HS-27A (cell line): Measurements from ENCODE around the gene CEL.
"Not testable (repeated sequence)": the region's sequence is repeated elsewhere in the genome, so short reads cannot be mapped to it uniquely, and the experiment has no call there.

Experiments
- DNase-seq: peaks from one replicate; pipeline ENCODE4 v3.0.0-alpha.2; 2012; ENCODE audit warnings: low read depth, missing footprints

The CEL gene

GRCh38 chr9:133064241-133065069 is 2.7 kb downstream of the CEL start:
- DNase-seq: no peak

DNA sequence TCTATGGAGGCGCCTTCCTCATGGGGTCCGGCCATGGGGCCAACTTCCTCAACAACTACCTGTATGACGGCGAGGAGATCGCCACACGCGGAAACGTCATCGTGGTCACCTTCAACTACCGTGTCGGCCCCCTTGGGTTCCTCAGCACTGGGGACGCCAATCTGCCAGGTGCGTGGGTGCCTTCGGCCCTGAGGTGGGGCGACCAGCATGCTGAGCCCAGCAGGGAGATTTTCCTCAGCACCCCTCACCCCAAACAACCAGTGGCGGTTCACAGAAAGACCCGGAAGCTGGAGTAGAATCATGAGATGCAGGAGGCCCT is 3.2 kb downstream of the CEL start:
- DNase-seq: no peak

- no peak for DNase-seq
Measured at GRCh38 chr9:133066181-133066983, 4.6 kb downstream of the CEL start.

- no peak for DNase-seq
Measured at GRCh38 chr9:133067006-133067405, 5.2 kb downstream of the CEL start.

DNA sequence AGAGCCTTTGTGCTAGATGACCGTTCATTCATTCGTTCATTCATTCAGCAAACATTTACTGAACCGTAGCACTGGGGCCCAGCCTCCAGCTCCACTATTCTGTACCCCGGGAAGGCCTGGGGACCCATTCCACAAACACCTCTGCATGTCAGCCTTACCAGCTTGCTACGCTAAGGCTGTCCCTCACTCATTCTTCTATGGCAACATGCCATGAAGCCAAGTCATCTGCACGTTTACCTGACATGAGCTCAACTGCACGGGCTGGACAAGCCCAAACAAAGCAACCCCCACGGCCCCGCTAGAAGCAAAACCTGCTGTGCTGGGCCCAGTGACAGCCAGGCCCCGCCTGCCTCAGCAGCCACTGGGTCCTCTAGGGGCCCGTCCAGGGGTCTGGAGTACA is 6.0 kb downstream of the CEL start:
- DNase-seq: no peak

GRCh38 chr9:133068431-133068830 is 6.7 kb downstream of the CEL start:
- not testable (repeated sequence) for DNase-seq

DNA sequence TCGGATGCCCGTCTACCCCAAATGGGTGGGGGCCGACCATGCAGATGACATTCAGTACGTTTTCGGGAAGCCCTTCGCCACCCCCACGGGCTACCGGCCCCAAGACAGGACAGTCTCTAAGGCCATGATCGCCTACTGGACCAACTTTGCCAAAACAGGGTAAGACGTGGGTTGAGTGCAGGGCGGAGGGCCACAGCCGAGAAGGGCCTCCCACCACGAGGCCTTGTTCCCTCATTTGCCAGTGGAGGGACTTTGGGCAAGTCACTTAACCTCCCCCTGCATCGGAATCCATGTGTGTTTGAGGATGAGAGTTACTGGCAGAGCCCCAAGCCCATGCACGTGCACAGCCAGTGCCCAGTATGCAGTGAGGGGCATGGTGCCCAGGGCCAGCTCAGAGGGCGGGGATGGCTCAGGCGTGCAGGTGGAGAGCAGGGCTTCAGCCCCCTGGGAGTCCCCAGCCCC is 8.8 kb downstream of the CEL start:
- DNase-seq: not testable (repeated sequence)

DNA sequence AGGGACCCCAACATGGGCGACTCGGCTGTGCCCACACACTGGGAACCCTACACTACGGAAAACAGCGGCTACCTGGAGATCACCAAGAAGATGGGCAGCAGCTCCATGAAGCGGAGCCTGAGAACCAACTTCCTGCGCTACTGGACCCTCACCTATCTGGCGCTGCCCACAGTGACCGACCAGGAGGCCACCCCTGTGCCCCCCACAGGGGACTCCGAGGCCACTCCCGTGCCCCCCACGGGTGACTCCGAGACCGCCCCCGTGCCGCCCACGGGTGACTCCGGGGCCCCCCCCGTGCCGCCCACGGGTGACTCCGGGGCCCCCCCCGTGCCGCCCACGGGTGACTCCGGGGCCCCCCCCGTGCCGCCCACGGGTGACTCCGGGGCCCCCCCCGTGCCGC is 9.2 kb downstream of the CEL start:
- DNase-seq: not testable (repeated sequence)

- no peak for DNase-seq
Measured at GRCh38 chr9:133071484-133072150, 9.8 kb downstream of the CEL start.

GRCh38 chr9:133072210-133072609 is 10.4 kb downstream of the CEL start:
- DNase-seq: not testable (repeated sequence)

DNA sequence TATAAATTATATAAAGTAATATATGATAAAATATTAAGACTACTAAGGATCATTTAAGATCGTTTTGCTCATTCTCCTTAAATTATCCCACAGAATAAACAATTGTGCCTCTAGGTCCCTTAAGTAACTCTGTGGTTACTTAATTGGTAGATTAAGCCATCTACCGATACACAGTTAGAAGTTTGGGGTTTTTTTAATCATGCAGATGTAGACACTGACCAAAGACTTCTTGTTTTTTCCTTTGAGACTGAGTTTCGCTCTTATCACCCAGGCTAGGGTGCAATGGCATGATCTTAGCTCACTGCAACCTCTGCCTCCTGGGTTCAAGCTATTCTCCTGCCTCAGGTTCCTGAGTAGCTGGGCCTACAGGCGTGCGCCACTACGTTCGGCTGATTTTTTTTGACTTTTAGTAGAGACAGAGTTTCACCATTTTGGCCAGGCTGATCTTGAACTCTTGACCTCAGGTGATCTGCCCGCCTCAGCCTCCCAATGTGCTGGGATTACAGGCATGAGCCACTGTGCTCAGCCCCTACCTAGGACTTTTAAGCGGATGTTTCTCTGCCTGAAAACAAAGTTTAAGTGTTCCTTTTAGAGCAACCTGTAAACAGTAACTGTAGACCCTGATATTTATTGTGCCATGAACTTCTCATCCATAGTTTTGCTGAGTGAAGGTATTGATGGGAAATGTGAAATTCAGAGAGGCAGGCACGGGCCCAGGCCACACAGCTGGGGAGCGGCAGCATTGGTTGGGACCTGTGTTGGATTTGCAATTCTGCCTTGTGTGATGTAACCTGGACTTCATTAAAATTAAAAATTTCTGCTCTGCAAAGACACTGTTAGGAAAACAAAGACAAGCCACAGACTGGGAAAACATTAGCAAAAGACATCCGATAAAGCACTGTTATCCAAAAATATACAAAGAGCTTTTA is 11.6 kb downstream of the CEL start:
- DNase-seq: no peak

GRCh38 chr9:133074111-133074651 is 12.4 kb downstream of the CEL start:
- peak; percentile 29 for DNase-seq

DNA sequence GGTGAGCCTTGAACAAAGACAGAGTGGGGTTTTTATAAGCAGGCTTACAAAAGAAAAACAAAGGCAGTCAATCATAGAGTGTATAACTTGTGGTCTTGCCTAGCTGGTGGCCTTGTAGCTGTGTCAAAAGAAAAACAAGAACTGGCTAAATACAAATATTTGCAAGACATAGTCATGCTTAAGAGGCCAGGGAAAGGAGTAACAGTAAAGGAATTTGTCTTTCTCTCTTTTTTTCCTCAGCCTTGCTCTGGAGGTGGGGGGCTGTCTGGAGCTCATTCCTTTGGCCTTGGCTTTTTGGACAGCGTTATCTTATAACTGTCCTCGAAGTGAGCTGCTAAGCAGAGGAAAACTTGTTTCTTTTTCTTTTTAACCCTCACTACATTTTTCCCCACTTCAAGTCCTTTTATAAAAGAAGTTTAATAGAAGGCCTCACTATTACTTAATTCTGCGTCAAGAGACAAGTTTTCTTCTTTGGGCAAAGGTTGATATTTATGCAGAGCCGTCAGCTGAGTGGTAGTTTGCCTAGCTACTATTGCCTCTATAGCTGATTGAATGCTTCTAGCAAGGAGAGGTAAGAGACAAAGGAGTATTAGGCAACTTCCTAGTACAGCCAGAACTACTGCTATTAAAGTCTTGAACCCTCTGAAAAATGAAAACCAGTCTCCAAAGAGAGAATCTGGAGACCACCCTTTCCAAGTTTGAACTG is 14.3 kb downstream of the CEL start:
- DNase-seq: peak; percentile 48

- DNase-seq: no peak
Measured at GRCh38 chr9:133076691-133077090, 14.9 kb downstream of the CEL start.

- no peak for DNase-seq
Measured at GRCh38 chr9:133078486-133078885, 16.7 kb downstream of the CEL start.

DNA sequence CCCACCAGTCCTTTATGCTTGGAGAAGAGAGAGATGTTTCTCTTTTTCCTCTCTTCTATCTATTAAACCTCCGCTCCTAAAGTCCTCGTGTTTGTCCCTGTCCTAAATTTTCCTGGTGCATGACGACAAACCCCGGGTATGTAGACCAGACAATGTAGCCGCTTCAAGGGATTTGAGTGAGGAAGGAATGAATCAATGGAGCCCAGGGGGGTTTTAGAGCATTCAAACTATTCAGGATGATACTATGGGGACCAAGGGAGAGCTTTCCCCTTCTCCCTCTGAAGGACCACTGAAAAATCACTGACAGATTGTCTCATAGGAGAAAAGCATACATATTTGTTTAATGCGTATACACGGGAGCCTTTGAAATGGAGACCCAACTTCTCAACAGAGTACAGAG is 18.4 kb downstream of the CEL start:
- no peak for DNase-seq

DNA sequence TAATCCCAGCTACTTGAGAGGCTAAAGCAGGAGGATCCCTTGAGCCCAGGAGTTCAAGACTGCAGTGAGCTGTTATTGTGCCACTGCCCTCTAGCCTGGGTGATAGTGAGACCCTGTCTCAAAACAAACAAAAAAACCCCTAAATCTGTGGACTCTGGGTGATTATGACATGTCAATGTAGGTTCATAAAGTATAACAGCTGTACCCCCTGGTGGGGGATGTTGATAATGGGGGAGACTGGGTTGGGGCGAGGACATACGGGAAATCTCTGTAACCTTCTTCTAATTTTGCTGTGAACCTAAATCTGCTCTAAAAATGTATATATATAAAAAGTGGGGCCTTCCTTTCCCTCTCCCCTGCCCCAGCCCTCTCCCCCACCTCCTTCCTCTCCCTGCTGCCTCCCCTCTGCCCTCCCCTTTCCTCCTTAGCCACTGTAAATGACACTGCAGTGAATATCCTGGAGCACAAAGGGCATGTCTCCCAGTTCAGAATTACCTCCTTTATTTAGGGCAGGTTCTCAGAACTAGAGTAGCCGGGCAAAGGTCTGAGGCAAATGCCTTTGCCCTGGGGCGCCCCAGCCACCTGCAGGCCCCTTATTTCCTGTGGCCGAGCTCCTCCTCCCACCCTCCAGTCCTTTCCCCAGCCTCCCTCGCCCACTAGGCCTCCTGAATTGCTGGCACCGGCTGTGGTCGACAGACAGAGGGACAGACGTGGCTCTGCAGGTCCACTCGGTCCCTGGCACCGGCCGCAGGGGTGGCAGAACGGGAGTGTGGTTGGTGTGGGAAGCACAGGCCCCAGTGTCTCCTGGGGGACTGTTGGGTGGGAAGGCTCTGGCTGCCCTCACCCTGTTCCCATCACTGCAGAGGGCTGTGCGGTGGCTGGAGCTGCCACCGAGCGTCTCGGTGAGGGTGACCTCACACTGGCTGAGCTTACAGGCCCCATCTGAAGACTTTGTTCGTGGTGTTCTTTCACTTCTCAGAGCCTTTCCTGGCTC is 19.3 kb downstream of the CEL start:
- not testable (repeated sequence) for DNase-seq

DNA sequence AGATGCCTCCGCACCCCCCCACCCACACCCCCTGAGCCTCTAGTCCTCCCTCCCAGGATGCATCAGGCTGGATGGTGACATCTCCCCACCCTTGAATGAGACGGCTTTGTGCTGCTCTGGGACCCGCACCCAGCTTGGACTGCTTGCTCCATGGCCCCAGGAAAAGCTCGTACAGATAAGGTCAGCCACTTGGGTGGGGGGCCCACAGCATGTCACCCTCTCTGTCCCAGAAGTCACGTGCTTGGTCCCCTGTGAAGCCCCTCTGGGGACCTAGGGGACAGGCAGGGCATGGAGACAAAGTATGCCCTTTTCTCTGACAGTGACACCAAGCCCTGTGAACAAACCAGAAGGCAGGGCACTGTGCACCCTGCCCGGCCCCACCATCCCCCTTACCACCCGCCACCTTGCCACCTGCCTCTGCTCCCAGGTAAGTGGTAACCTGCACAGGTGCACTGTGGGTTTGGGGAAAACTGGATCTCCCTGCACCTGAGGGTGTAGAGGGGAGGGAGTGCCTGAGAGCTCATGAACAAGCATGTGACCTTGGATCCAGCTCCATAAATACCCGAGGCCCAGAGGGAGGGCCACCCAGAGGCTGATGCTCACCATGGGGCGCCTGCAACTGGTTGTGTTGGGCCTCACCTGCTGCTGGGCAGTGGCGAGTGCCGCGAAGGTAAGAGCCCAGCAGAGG is 20.3 kb downstream of the CEL start:
- not testable (repeated sequence) for DNase-seq

GRCh38 chr9:133083688-133084087 is 21.9 kb downstream of the CEL start:
- DNase-seq: not testable (repeated sequence)
